Mucosa of descending colon (tissue), 3 donors: ENCODE data around the gene ZFP1. TPM values are rescaled to one million over a fixed set of nuclear protein-coding genes. Genes with fewer than 3 reads are reported as not detected.

Source experiments
- ATAC-seq: fragments of 200-7000 bp; cut with Tn5 transposase; one replicate; pipeline ENCODE4 v1.9.1; 2020; ENCODE audit warnings: mild to moderate bottlenecking, moderate library complexity
- DNase-seq, 3 donors: peaks; one replicate each; pipeline ENCODE4 v3.0.0-alpha.2; 2020
- H3K36me3 ChIP-seq: fragments of 200-600 bp; one replicate; pipeline ENCODE4 v1.8.0; 2021; ENCODE audit warnings: low read depth, mild to moderate bottlenecking
- H3K4me1 ChIP-seq: fragments of 200-600 bp; one replicate; pipeline ENCODE4 v1.8.0; 2021; ENCODE audit warnings: low read depth, mild to moderate bottlenecking
- H3K4me3 ChIP-seq: fragments of 200-600 bp; one replicate; pipeline ENCODE4 v1.8.0; 2021; ENCODE audit warnings: mild to moderate bottlenecking
- H3K9me3 ChIP-seq: fragments of 200-600 bp; one replicate; pipeline ENCODE4 v1.8.0; 2021; ENCODE audit warnings: mild to moderate bottlenecking
- CTCF ChIP-seq: fragments of 200-600 bp; IDR thresholded peaks from one replicate; pipeline ENCODE4 v1.8.0; 2022; ENCODE audit warnings: antibody characterized with exemption, mild to moderate bottlenecking
- intact Hi-C, 2 donors: fragments of 100-400 bp; cut with DNase I in 1 of 2; cut with micrococcal nuclease in 1 of 2; formaldehyde crosslinking; loops; one replicate each; pipeline versions ENCODE4 v1.11.0 to v1.11.1; 2022; cut with DNase I, micrococcal nuclease
- total RNA-seq, 3 donors: library from RNA; stranded (reverse); fragmentation: NEBNext Ultra II Directional in 2 of 3; extraction: Animal tissue kit (Norgen Biotek cat#: 25700) in 2 of 3; gene quantifications; one replicate each; pipeline versions ENCODE4 v1.2.1 to v1.2.4, GENCODE V29; 2021 to 2023
- donor health status: DM: no; HTN: no; CAD: no; lungs with moderate emphysema.
- donor health status: DM: no; HTN: no; CAD: no.
- donor health status: DM: no; HTN: yes; CAD: no.

The ZFP1 gene
- total RNA-seq, 3 donors from 2014 or later, result 5.6 to 17.0 (median 6.9) TPM

- H3K4me1 ChIP-seq, result peaks cover 8% of the 10 kb centered on the region
- H3K36me3 ChIP-seq, result no peaks in the 10 kb centered on the region
- no peak overlapping the region for H3K4me3 ChIP-seq
- intact Hi-C loops, result no loop called here
- ATAC-seq (peak; percentile 84), DNase-seq (peak in 2 of 3 donors; percentile 38 to 52)
- TF ChIP-seq CTCF, result no peak
- no peaks in the 10 kb centered on the region for H3K9me3 ChIP-seq
Measured at GRCh38 chr16:75138233-75138632, 10.1 kb upstream of the ZFP1 start.

- Histone ChIP-seq H3K4me3 (no peak overlapping the region), H3K9me3 (no peaks in the 10 kb centered on the region), H3K36me3 (no peaks in the 10 kb centered on the region), H3K4me1 (peaks cover 8% of the 10 kb centered on the region)
- no peak for ATAC-seq
- intact Hi-C loops, result no loop called here
- DNase-seq, result no peak
- TF ChIP-seq CTCF, result no peak
Measured at GRCh38 chr16:75138636-75139035, 9.7 kb upstream of the ZFP1 start.

- no peak for TF ChIP-seq CTCF
- peak in 2 of 3 donors; percentile 38 to 43 for DNase-seq
- no peak overlapping the region for H3K4me3 ChIP-seq
- intact Hi-C loops, result no loop called here
- peaks cover 8% of the 10 kb centered on the region for H3K4me1 ChIP-seq
- H3K9me3 ChIP-seq, result no peaks in the 10 kb centered on the region
- no peaks in the 10 kb centered on the region for H3K36me3 ChIP-seq
- peak; percentile 92 for ATAC-seq
Measured at GRCh38 chr16:75139498-75139897, 8.8 kb upstream of the ZFP1 start.

GRCh38 chr16:75143941-75144340, 4.4 kb upstream of the ZFP1 start:
- Histone ChIP-seq H3K4me1 (peaks cover under 1% of the 10 kb centered on the region), H3K36me3 (no peaks in the 10 kb centered on the region), H3K4me3 (no peak overlapping the region), H3K9me3 (no peaks in the 10 kb centered on the region)
- DNase-seq (no peak), ATAC-seq (no peak)
- no peak for TF ChIP-seq CTCF
- intact Hi-C loops, result no loop called here

GRCh38 chr16:75147968-75148310, 385 bp upstream of the ZFP1 start:
- H3K4me3 ChIP-seq, result peak overlapping the region; percentile 84
- peaks cover 21% of the 10 kb centered on the region for H3K9me3 ChIP-seq
- H3K36me3 ChIP-seq, result no peaks in the 10 kb centered on the region
- TF ChIP-seq CTCF, result no peak
- ATAC-seq (no peak), DNase-seq (no peak)
- peaks cover 4% of the 10 kb centered on the region for H3K4me1 ChIP-seq
- intact Hi-C loops, result no loop called here

- no peak for ATAC-seq
- Histone ChIP-seq H3K9me3 (peaks cover 22% of the 10 kb centered on the region), H3K4me3 (no peak overlapping the region), H3K4me1 (peaks cover 4% of the 10 kb centered on the region), H3K36me3 (no peaks in the 10 kb centered on the region)
- intact Hi-C loops, result no loop called here
- no peak for TF ChIP-seq CTCF
- no peak for DNase-seq
Measured at GRCh38 chr16:75151798-75152197, 3.5 kb downstream of the ZFP1 start.
